PFSK-1 (cell line): ENCODE measurements around the gene RELL1.

ENCODE experiments used
- FOXP2 ChIP-seq: optimal IDR thresholded peaks from 2 replicates; pipeline ENCODE3; 2011; ENCODE audit warnings: borderline replicate concordance, control low read depth, inconsistent platforms; ENCODE audit not compliant: insufficient read depth; ENCODE audit errors: extremely low read length, extremely low read depth
- POLR2AphosphoS5 ChIP-seq: IDR thresholded peaks from 2 replicates; pipeline ENCODE4 v1.6.1; 2012; ENCODE audit warnings: low read depth, mild to moderate bottlenecking, control low read depth, low read length, moderate library complexity
- SIN3A ChIP-seq: IDR thresholded peaks from 2 replicates; pipeline ENCODE4 v1.6.1; 2012; ENCODE audit warnings: mild to moderate bottlenecking, low read length, moderate library complexity, borderline replicate concordance; ENCODE audit not compliant: insufficient read depth
- TAF1 ChIP-seq: IDR thresholded peaks from 2 replicates; pipeline ENCODE4 v1.6.1; 2012; ENCODE audit warnings: low read length, control low read depth, borderline replicate concordance; ENCODE audit not compliant: insufficient read depth
- TF ChIP-seq, protein P1 (sequence below), 2 experiments: IDR thresholded peaks; 2 replicates each; pipeline versions ENCODE4 v1.6.1 to v1.8.0; 2011 to 2012; ENCODE audit warnings: low read depth in 2 of 2, low read length in 2 of 2, control low read depth in 1 of 2, inconsistent platforms in 1 of 2, mild to moderate bottlenecking in 1 of 2, moderate library complexity in 1 of 2; ENCODE audit not compliant: insufficient read depth in 1 of 2

Gene RELL1

DNA sequence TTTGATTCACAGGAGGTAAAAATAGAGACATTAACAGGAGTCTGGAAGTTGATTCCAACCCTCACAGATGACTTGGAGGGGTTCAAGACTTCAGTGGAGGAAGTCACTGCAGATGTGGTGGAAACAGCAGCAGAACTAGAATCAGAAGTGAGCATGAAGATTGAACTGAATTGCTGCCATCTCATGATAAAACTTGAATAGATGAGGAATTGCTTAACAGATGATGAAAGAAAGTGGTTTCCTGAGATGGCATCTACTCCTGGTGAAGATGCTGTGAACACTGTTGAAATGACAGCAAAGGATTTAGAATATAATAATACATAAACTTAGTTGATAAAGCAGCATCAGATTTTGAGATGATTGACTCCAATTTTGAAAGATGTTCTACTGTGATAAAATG, 76.5 kb downstream of the RELL1 start:
- no peak for TF ChIP-seq SIN3A
- TF ChIP-seq, protein P1, sequence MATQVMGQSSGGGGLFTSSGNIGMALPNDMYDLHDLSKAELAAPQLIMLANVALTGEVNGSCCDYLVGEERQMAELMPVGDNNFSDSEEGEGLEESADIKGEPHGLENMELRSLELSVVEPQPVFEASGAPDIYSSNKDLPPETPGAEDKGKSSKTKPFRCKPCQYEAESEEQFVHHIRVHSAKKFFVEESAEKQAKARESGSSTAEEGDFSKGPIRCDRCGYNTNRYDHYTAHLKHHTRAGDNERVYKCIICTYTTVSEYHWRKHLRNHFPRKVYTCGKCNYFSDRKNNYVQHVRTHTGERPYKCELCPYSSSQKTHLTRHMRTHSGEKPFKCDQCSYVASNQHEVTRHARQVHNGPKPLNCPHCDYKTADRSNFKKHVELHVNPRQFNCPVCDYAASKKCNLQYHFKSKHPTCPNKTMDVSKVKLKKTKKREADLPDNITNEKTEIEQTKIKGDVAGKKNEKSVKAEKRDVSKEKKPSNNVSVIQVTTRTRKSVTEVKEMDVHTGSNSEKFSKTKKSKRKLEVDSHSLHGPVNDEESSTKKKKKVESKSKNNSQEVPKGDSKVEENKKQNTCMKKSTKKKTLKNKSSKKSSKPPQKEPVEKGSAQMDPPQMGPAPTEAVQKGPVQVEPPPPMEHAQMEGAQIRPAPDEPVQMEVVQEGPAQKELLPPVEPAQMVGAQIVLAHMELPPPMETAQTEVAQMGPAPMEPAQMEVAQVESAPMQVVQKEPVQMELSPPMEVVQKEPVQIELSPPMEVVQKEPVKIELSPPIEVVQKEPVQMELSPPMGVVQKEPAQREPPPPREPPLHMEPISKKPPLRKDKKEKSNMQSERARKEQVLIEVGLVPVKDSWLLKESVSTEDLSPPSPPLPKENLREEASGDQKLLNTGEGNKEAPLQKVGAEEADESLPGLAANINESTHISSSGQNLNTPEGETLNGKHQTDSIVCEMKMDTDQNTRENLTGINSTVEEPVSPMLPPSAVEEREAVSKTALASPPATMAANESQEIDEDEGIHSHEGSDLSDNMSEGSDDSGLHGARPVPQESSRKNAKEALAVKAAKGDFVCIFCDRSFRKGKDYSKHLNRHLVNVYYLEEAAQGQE (IDR thresholded peaks at IDR 0.05; ENCODE audit: insufficient read depth in 1 of 2, low read depth in 2 of 2, low read length in 2 of 2), result no peak
- TF ChIP-seq FOXP2, result no peak
- no peak for TF ChIP-seq TAF1
- no peak for TF ChIP-seq POLR2AphosphoS5

- TF ChIP-seq, protein P1 (IDR thresholded peaks at IDR 0.05; ENCODE audit: insufficient read depth in 1 of 2, low read depth in 2 of 2, low read length in 2 of 2), result no peak
- TF ChIP-seq SIN3A (no peak), TAF1 (no peak), POLR2AphosphoS5 (no peak), FOXP2 (no peak)
These were observed 79.2 kb downstream of the RELL1 start for GRCh38 chr4:37607018-37607417.

GRCh38 chr4:37605843-37606565, 80.2 kb downstream of the RELL1 start:
- TF ChIP-seq TAF1 (no peak), POLR2AphosphoS5 (no peak), SIN3A (no peak), FOXP2 (no peak)
- TF ChIP-seq, protein P1 (IDR thresholded peaks at IDR 0.05; ENCODE audit: insufficient read depth in 1 of 2, low read depth in 2 of 2, low read length in 2 of 2), result no peak

GRCh38 chr4:37604461-37604860, 81.7 kb downstream of the RELL1 start:
- TF ChIP-seq SIN3A, result no peak
- no peak for TF ChIP-seq FOXP2
- no peak for TF ChIP-seq POLR2AphosphoS5
- no peak for TF ChIP-seq TAF1
- TF ChIP-seq, protein P1 (IDR thresholded peaks at IDR 0.05; ENCODE audit: insufficient read depth in 1 of 2, low read depth in 2 of 2, low read length in 2 of 2), result no peak

DNA sequence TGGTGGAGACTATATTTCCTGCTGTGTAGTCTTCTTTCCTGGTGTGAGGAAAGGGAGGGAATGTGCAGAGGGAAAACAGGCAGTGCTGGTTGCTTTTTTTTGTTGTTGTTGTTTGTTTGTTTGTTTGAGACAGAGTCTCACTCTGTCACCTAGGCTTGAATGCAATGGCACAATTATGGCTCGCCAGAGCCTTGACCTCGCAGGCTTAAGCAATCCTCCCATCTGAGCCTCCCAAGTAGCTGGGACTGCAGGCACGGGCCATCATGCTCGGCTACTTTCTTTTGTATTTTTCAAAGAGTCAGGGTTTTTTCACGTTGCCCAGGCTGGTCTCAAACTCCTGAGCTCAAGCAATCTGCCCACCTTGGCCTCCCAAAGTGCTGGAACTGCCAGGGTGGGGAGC, 82.5 kb downstream of the RELL1 start:
- TF ChIP-seq POLR2AphosphoS5, result no peak
- no peak for TF ChIP-seq FOXP2
- no peak for TF ChIP-seq SIN3A
- TF ChIP-seq TAF1, result no peak
